CD4-positive, alpha-beta T cell treated with Interferon alpha-2 for 1 hour (primary cell): ENCODE results near the gene RGS7.
"Not testable (repeated sequence)": the region's sequence is repeated elsewhere in the genome, so short reads cannot be mapped to it uniquely, and the experiment has no call there.

Experiments
- DNase-seq, 2 donors: peaks; one replicate each; pipeline ENCODE4 v3.0.0-alpha.2; 2020 to 2022

RGS7 gene

GRCh38 chr1:240762471-240762987 is 594.5 kb downstream of the RGS7 start:
- not testable (repeated sequence) for DNase-seq

GRCh38 chr1:240758777-240759176 is 598.2 kb downstream of the RGS7 start:
- DNase-seq, result not testable (repeated sequence)

- no peak for DNase-seq
Measured at GRCh38 chr1:240758296-240758695, 598.7 kb downstream of the RGS7 start.

- DNase-seq, result no peak
Measured at GRCh38 chr1:240747907-240748306, 609.1 kb downstream of the RGS7 start.

- DNase-seq, result no peak
Measured at GRCh38 chr1:240743705-240744104, 613.3 kb downstream of the RGS7 start.

GRCh38 chr1:240739754-240740153 is 617.3 kb downstream of the RGS7 start:
- DNase-seq, result no peak

GRCh38 chr1:240739139-240739538 is 617.9 kb downstream of the RGS7 start:
- DNase-seq, result no peak

- DNase-seq, result no peak
Measured at GRCh38 chr1:240737766-240738265, 619.2 kb downstream of the RGS7 start.

- DNase-seq, result no peak
Measured at GRCh38 chr1:240737298-240737697, 619.7 kb downstream of the RGS7 start.

GRCh38 chr1:240734705-240735104 is 622.3 kb downstream of the RGS7 start:
- DNase-seq, result not testable (repeated sequence)

- no peak for DNase-seq
Measured at GRCh38 chr1:240734001-240734400, 623.0 kb downstream of the RGS7 start.

- DNase-seq, result peak in 1 of 2 donors; percentile 11
Measured at GRCh38 chr1:240732390-240732789, 624.6 kb downstream of the RGS7 start.
